HL-60/S4 (cell line): ENCODE results near the gene ZNF723.
"Not testable (repeated sequence)": the region's sequence is repeated elsewhere in the genome, so short reads cannot be mapped to it uniquely, and the experiment has no call there.

ENCODE experiments used
- in situ Hi-C: fragments of 300-500 bp; cut with MboI; formaldehyde crosslinking; loops from 2 replicates; pipeline ENCODE4 v1.14.3; 2022; ENCODE audit warnings: low sequenced_read_pairs

ZNF723 gene

DNA sequence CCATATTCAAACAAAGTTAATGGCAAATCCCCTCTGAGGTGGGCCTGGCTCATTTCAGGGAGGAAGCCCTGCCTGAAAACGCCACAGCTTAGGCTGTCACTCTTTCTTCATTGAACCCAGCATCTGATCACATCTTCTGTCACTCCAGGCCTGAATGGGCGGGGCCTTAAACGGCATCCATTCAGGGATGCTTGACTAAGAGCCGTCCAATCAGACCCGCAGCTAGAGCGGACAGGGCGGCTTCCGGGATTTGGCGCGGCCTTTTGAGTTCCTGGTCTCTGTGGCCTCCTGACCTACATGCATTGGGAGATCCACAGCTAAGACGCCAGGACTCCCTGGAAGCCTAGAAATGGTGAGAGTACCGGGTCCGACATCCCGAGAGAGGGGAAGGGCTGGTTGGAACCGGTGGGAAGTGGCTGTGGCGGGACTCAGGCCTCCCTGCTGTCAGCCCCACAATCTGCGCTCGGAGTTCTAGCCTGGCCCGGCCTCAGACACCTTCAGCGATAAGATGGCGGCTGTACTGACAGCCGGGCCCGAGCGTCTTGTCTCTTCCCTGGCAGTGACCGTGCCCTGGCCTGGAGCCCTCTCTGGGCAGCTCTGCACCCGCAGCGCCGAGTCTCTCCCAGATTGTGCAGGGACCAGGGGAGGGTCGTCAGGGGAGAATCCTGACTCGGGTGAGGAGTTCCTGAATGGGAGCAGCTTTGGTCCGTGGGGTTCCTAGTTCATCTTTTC is at the start of gene ZNF723:
ZNF723 (plus strand) TSS at position 261 of the 732 bp plus-strand sequence; CDS start at position 350, 89 bp downstream.
- in situ Hi-C loops: no loop called here

DNA sequence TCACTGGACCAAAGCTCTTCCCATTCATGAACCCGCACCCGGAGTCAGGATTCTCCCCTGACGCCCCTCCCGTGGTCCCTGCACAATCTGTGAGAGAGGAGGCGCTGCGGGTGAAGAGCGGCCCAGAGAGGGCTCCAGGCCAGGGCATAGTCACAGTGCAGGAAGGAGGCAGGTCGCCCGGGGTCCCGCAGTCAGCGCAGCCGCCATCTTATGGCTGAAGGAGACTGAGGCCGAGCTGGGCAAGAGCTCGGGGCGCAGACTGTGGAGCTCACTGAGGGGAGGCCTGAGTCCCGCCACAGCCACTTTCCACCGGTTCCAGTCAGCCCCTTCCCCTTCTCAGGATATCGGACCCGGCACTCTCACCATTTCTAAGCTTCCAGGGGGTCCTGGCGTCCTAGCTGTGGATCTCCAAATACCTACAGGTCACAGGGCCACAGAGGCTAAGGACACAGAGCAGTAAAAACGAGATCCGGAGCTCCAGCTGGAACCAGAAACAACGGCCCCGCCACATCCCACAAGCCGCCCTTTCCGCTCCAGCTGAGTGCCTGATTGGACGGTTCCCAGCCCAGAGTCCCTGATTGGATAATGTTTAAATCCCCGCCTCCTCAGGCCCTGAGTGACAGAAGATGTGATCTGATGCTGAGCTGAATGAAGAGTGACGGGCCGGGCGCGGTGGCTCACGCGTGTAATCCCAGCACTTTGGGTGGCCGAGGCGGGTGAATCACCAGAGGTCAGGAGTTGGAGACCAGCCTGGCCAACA is 48.3 kb upstream of the ZNF723 start, which contains the start of gene ZNF99:
ZNF99 (minus strand) TSS at position 501 of the 760 bp plus-strand sequence; CDS start at position 366, 135 bp downstream.
- in situ Hi-C loops: no loop called here

DNA sequence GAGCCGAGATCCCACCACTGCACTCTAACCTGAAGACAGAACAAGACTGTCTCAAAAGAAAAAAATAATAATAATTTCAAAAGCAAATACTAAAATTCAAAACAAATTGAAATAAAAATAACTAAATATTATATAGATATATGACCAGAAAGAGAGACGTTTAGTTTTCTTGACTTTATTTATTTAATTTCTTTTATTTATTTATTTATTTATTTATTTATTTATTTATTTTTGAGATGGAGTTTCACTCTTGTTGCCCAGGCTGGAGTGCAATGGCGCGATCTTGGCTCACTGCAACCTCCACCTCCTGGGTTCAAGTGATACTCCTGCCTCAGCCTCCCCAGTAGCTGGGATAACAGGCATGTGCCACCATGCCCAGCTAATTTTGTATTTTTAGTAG is 39.2 kb upstream of the ZNF723 start:
- in situ Hi-C loops: not testable (repeated sequence)

DNA sequence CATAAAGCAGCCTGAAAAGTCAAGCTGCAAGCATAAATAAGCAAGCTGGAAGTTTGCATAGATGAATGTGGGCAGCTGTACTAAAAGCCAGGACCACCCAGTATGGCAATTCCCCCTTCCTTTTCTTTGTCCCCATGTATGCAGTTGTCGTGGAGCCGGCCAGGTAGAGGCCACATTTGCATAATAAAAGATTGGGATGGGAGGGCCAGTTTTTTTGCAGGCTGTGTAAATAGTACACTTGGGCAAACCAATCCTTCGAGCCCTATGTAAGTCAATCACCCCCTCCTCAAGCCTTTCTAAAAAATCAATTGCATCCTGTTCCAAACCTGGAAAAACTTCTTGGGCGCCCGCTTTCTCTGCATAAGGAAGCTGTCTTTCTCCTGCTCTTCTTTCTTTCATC is 35.1 kb upstream of the ZNF723 start:
- in situ Hi-C loops: no loop called here

DNA sequence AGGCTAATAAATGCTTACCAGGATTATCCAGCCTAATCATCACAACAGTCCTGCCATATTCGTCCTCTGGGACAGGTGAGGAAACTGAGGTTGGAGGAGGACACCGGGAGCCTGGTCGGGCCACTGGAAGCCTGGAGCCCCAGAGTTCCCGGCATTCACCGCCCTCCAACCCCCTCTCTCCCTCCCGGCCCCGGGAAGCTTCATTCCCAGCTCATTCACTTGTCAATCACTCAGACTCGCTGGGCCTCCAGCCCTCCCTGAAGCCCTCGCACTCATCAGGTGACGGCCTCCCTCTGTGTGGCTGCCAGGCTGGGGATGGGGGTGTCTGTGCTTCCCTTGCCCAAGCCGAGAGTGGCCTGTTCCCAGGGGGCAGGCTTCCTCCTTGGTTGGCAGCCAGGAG is 25.7 kb upstream of the ZNF723 start:
- in situ Hi-C loops: no loop called here

DNA sequence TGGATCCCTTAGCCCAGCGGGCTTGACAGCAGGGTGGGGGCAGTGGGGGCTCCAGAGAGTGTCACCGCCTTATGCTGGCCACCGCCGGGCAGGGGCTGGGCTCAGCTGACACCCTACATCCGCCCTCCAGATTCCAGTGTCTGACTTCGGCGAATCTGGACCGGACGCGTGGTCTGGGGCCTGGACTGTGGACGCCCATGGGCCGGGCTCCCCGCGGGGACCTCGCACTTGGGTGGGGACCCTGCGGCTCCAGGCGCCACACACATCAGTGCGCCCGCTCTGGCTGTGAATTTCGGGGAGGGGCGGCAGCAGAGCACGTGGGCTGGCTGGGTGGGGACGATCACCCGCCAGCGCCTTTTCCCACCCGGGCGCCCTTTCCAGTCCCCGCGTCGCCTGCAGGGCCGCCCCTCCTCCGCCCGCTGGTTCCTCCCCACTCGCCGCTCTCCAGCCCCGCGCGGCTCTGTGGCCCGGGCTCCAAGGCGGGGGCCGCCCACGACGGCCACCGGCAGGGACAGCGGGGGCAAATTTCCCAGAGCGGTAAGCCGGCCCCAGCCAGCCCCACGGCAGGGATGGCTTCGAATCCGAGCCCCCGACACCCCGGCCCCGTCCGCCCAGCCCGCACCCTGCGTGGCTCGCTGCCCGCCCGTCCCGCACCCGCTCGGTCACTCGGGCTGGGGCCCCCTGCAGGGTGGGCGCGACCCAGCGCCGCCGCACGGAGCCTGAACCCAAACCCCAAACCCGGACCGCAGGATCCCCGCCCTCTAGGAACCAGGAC is 24.8 kb upstream of the ZNF723 start:
- in situ Hi-C loops: no loop called here

DNA sequence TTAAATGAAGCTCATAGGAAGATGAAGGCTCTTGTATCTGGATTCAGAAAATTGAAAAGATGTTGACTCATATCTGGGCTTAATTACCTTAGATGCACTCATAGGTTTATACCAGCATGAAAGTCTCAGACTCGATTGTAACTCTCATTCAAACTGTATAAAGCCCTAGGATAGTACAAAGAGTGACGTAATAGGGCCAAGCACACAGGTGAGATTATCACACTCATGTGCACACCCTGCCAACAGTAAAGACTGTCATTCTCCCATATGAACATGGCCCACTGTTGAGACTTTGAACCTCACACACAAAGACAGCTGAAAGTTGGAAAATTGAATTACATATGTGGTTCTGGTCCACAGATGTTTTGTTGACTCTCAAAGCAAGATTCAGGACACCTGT is 18.0 kb upstream of the ZNF723 start:
- in situ Hi-C loops: no loop called here

DNA sequence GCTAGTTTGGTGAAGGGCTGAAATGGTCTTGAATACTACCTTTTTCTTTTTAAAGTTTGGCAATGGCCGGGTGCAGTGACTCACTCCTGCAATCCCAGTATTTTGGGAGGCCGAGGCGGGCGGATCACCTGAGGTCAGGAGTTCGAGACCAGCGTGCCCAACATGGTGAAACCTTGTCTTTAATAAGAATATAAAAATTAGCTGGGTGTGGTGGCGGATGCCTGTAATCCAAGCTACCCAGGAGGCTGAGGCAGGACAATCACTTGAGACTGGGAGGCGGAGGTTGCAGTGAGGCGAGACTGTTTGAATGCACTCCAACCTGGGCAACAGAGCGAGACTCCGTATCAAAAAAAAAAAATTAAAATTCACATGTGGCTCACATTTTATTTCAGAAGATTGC is 880 bp upstream of the ZNF723 start:
- in situ Hi-C loops: no loop called here

DNA sequence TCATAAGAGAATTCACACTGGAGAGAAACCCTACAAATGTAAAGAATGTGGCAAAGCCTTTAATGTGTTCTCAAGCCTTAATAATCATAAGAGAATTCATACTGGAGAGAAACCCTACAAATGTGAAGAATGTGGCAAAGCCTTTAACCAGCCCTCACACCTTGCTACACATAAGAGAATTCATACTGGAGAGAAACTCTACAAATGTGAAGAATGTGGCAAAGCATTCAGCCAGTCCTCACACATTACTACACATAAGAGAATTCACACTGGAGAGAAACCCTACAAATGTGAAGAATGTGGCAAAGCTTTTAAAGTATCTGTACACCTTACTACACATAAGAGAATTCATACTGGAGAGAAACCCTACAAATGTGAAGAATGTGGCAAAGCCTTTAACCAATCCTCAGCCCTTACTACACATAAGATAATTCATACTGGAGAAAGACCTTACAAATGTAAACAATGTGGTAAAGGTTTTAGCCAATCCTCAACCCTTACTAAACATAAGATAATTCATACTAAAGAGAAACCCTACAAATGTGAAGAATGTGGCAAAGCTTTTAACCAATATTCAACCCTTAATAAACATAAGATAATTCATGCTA is 25.7 kb downstream of the ZNF723 start:
- in situ Hi-C loops: not testable (repeated sequence)

DNA sequence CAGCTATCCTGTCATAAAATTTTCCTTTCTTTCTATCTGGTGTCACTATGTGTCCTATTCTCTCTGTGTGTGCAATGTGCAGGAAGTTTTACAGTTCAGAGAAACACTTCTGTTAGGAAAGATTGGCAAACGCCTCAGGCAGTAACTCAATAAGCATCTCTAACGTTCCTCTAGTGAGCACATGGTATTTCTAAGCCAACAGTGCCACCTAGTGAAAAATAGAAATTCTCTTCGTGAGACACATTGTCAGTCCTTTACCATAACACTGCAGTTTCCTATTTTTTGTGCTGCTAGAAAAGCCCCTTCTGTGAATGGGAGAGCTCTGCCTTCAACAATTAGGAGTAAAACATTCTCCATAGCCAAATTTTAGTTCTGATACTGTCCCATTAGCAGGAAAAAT is 50.7 kb downstream of the ZNF723 start:
- in situ Hi-C loops: no loop called here

DNA sequence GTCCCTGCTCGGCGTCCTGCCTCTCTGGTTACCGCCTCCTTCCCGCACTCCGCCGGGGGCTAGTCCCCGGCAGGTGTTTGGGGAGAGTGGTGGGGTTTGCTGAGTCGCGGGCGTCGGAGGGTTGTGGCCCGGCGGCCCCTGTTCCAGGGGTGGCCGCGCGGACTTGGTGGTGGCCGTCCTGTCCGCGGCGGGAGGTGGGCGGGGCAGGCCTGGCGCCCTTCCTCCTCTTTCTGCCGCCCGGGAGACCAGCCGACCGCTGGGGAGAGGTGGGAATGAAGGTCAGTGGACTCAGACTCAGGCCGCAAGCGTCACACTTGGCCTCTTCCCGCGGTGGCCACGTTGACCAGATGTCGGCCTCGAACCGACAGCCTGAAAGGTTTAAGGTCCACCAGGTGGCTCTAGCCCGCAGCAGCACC is 61.8 kb downstream of the ZNF723 start:
- in situ Hi-C loops: no loop called here

DNA sequence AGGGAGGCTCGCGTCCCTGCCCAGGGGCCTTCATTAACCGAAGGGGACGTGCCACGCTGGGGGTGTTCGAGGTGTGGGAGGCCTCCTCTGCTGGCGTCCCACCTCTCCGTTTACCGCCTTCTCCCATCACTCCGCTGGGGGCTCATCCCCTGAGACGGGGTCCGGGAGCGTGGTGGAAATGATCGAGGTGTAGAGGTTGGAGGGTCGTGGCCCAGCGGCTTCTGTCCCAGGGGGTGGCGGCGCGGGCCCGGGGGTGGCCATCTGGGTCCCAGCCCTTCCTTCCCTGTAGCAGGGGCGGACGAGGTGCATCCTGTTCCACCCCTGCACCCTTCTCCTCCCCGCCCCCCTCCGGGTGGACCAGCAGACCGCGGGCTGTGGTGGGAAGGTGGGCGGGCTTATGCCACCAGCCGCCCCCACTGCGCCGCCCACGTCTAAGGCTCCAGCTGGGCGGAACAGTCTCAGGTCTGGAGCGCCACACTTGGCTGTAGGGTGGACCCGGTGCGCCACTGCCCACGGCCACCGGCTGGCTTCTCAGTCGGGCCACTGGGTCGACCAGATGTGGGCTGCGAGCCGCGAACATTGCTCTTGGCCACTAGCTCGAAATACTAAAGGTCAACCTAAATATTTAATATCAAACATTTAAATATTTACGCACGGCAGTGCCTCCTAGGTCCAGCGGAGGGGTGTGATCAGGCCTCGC is 69.5 kb downstream of the ZNF723 start:
- in situ Hi-C loops: no loop called here
